KMS-11 (cell line): ENCODE data around the gene SBSN.

Experiments used
- H2AFZ ChIP-seq: fragments of 200-600 bp; sonication (generic); 2 replicates; pipeline ENCODE4 v1.6.1; 2016; ENCODE audit warnings: antibody characterized with exemption, mixed run types, low read depth
- H3K27ac ChIP-seq: fragments of 200-600 bp; sonication (generic); 2 replicates; pipeline ENCODE4 v1.6.1; 2016; ENCODE audit warnings: mild to moderate bottlenecking, mixed run types
- H3K27me3 ChIP-seq: fragments of 200-600 bp; sonication (generic); 2 replicates; pipeline ENCODE4 v1.6.1; 2017; ENCODE audit warnings: mild to moderate bottlenecking, low read depth, mixed run types, moderate library complexity; ENCODE audit not compliant: insufficient read depth
- H3K36me3 ChIP-seq: fragments of 200-600 bp; sonication (generic); 2 replicates; pipeline ENCODE4 v1.6.1; 2017; ENCODE audit warnings: mild to moderate bottlenecking, mixed run types; ENCODE audit not compliant: insufficient read depth
- H3K4me1 ChIP-seq: fragments of 200-600 bp; sonication (generic); 2 replicates; pipeline ENCODE4 v1.6.1; 2016; ENCODE audit warnings: mild to moderate bottlenecking, low read depth, mixed run types; ENCODE audit not compliant: poor library complexity, severe bottlenecking
- H3K4me2 ChIP-seq: fragments of 200-600 bp; sonication (generic); 2 replicates; pipeline ENCODE4 v1.7.0; 2016; ENCODE audit warnings: mild to moderate bottlenecking, mixed run types
- H3K4me3 ChIP-seq: fragments of 200-600 bp; sonication (generic); IDR thresholded peaks from 2 replicates; pipeline ENCODE4 v1.6.1; 2017; ENCODE audit warnings: low read depth, low read length, mixed read lengths; ENCODE audit not compliant: insufficient read depth
- H3K79me2 ChIP-seq: fragments of 200-600 bp; sonication (generic); 2 replicates; pipeline ENCODE4 v1.6.1; 2016; ENCODE audit warnings: low read depth, mixed run types; ENCODE audit not compliant: insufficient read depth
- H3K9ac ChIP-seq: fragments of 200-600 bp; sonication (generic); 2 replicates; pipeline ENCODE4 v1.6.1; 2016; ENCODE audit warnings: mild to moderate bottlenecking, mixed run types
- H4K20me1 ChIP-seq: fragments of 200-600 bp; sonication (generic); 2 replicates; pipeline ENCODE4 v1.6.1; 2016; ENCODE audit warnings: mild to moderate bottlenecking, mixed run types; ENCODE audit not compliant: insufficient read depth
- TF ChIP-seq, protein P1 (sequence below): fragments of 200-600 bp; sonication (generic); conservative IDR thresholded peaks from 2 replicates; pipeline ENCODE4 v1.6.1; 2017; ENCODE audit warnings: low read depth, mild to moderate bottlenecking, antibody characterized with exemption, low read length, moderate library complexity, mixed read lengths

Gene SBSN, protein sequence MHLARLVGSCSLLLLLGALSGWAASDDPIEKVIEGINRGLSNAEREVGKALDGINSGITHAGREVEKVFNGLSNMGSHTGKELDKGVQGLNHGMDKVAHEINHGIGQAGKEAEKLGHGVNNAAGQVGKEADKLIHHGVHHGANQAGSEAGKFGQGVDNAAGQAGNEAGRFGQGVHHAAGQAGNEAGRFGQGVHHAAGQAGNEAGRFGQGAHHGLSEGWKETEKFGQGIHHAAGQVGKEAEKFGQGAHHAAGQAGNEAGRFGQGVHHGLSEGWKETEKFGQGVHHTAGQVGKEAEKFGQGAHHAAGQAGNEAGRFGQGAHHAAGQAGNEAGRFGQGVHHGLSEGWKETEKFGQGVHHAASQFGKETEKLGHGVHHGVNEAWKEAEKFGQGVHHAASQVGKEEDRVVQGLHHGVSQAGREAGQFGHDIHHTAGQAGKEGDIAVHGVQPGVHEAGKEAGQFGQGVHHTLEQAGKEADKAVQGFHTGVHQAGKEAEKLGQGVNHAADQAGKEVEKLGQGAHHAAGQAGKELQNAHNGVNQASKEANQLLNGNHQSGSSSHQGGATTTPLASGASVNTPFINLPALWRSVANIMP

DNA sequence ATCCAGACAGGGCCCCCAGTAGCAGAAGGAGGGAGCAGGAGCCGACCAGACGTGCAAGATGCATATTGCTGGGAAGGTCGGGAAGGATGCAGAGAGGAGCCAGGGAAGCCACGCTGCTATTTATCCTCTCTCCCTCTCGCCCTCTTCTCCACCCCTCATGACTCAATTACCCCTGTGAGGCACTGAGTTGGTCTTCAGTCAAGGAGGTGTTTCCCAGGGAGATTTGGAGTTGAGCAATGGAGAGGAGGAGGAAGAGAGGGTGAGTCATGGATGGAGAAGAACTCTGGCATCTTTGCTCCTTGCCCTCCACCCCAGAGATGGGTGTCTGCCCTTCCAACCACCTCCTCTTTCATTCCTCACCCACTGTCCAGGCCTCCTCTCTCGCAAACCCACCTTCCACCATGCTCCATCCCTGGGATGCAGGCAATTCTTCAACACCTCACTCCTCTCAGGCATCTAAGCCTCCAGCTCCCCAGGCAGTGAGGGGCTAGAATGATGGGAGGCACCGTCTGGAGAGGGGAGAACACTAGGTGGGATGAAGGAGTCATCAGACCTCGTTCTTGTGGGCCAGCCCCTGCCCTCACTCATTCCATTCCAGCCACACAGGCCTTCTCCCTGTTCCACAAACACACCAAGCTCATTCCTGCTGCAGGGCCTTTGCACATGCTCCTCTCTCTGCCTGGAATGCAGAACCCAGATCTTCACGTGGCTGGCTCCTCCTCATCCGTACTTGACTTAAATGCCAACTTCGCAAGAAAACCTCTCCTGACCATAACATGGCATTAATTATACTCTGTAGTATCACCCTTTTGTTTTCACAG lies at the start of gene SBSN:
SBSN (minus strand) TSS at position 94 of the 821 bp plus-strand sequence; CDS start at position 64, 30 bp downstream.
- TF ChIP-seq, protein P1, sequence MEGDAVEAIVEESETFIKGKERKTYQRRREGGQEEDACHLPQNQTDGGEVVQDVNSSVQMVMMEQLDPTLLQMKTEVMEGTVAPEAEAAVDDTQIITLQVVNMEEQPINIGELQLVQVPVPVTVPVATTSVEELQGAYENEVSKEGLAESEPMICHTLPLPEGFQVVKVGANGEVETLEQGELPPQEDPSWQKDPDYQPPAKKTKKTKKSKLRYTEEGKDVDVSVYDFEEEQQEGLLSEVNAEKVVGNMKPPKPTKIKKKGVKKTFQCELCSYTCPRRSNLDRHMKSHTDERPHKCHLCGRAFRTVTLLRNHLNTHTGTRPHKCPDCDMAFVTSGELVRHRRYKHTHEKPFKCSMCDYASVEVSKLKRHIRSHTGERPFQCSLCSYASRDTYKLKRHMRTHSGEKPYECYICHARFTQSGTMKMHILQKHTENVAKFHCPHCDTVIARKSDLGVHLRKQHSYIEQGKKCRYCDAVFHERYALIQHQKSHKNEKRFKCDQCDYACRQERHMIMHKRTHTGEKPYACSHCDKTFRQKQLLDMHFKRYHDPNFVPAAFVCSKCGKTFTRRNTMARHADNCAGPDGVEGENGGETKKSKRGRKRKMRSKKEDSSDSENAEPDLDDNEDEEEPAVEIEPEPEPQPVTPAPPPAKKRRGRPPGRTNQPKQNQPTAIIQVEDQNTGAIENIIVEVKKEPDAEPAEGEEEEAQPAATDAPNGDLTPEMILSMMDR: no peak
- H3K36me3 ChIP-seq: no peaks in the 10 kb centered on the region
- no peak within 1 kb of the TSS for H3K4me2 ChIP-seq
- H3K4me3 ChIP-seq: no peak within 1 kb of the TSS
- no peak within 1 kb of the TSS for H3K9ac ChIP-seq
- H4K20me1 ChIP-seq: no peaks in the 10 kb centered on the region
- H3K4me1 ChIP-seq: no peaks in the 10 kb centered on the region
- no peaks in the 10 kb centered on the region for H3K79me2 ChIP-seq
- H3K27ac ChIP-seq: no peak within 1 kb of the TSS
- H2AFZ ChIP-seq: no peak within 1 kb of the TSS
- H3K27me3 ChIP-seq: peaks cover 62% of the 10 kb centered on the region

DNA sequence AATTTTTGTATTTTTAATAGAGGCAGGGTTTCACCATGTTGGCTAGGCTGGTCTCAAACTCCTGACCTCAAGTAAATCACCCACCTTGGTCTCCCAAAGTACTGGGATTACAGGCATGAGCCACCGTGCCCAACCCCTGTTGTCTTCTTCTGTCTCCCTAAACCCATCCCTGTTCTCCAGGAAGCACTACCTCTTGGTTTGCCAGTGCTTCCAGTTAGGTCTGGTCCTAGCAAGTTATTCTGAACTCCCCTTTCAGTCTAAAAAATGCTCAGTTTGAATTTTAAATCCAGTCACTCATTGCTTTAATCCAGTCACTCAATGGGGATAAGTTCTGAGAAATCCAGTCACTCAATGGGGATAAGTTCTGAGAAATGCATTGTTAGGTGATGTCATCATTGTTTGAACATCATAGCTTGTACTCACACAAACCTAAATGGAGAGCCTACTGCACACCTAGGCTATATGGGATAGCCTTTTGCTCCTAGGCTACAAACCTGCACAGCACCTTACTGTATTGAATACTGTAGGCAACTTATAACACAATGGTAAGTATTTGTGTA lies 43.4 kb upstream of the SBSN start:
- Histone ChIP-seq H3K27me3 (peaks cover 20% of the 10 kb centered on the region; the same call in 1 of the 2 replicates), H3K4me3 (no peak overlapping the region), H3K9ac (no peak overlapping the region), H3K4me1 (no peaks in the 10 kb centered on the region), H2AFZ (no peak overlapping the region), H3K4me2 (no peak overlapping the region), H3K79me2 (no peaks in the 10 kb centered on the region), H3K36me3 (no peaks in the 10 kb centered on the region), H4K20me1 (no peaks in the 10 kb centered on the region), H3K27ac (no peak overlapping the region)
- TF ChIP-seq, protein P1: no peak

DNA sequence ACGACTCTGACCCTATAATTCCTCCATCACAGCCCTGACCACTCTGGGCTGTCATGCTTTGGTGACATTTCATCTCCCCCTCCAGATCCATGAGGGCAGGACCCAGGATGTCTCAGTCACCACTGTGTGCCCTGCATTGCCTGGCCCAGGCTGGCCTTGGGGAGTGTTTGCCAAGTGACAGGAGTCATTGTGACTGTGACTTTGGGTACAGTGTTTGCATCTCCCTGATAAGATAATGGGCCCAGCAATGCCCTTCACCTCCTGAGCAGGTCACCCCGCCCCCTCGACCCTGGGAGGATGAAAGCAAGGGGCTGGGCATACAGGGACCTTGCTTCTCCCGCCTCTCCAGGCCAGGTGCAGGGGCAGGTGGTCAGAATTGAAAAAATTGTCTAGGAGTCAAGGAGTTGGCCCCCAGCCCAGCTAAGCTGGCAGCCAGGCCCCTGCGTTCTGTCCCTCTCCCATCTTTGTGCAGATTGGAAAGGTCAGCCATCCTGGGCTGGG lies 41.2 kb upstream of the SBSN start:
- TF ChIP-seq, protein P1: no peak
- no peaks in the 10 kb centered on the region for H3K79me2 ChIP-seq
- no peak overlapping the region for H3K4me3 ChIP-seq
- no peaks in the 10 kb centered on the region for H4K20me1 ChIP-seq
- H3K4me2 ChIP-seq: no peak overlapping the region
- no peak overlapping the region for H3K27ac ChIP-seq
- no peaks in the 10 kb centered on the region for H3K36me3 ChIP-seq
- no peaks in the 10 kb centered on the region for H3K4me1 ChIP-seq
- peaks cover 32% of the 10 kb centered on the region; the same call in 1 of the 2 replicates for H3K27me3 ChIP-seq
- no peak overlapping the region for H2AFZ ChIP-seq
- H3K9ac ChIP-seq: no peak overlapping the region

DNA sequence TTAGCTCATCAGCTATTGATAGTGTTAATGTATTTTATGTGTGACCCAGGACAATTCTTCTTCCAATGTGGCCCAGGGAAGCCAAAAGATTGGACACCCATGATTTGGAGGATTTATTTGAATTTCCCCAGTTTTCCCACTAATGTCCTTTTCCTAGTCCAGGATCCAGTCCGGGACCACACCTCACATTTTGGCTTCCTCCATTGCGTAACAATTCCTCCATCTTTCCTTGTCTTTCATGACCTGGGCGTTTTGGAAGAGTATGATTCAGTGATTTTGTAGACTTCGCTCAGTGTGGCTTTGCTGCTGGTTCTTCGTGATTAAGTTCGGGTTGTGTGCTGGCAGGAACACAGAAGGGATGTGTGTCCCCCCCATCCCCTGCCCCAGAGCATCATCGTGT lies 38.6 kb upstream of the SBSN start:
- Histone ChIP-seq H3K4me3 (no peak overlapping the region), H3K4me2 (no peak overlapping the region), H3K79me2 (no peaks in the 10 kb centered on the region), H3K9ac (no peak overlapping the region), H3K27me3 (peaks cover 51% of the 10 kb centered on the region), H4K20me1 (no peaks in the 10 kb centered on the region), H3K36me3 (no peaks in the 10 kb centered on the region), H3K4me1 (no peaks in the 10 kb centered on the region), H2AFZ (no peak overlapping the region), H3K27ac (no peak overlapping the region)
- TF ChIP-seq, protein P1: no peak
